ENCODE data around the gene RBM39.
"Not testable (repeated sequence)": the region's sequence is repeated elsewhere in the genome, so short reads cannot be mapped to it uniquely, and the experiment has no call there.

RBM39 gene

DNA sequence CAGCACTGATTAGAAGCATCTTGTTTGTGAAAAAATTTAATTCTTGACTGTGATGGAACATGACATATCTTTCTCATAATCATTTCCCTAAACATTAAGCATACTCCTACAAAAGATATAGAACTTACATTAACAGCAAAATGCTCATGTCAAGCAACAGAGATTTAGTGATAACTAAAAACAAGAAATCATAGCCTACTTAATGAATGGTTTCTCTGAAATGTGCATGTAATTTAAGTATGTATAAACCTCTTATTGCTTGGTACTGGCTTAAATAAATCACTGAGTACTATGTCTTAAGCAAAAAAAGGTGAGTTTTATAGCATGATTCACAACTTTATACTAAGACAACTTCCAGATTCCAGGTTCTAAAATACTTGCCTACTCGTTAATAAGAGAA is 33.6 kb downstream of the RBM39 start:
- TF ChIP-seq, protein P1, sequence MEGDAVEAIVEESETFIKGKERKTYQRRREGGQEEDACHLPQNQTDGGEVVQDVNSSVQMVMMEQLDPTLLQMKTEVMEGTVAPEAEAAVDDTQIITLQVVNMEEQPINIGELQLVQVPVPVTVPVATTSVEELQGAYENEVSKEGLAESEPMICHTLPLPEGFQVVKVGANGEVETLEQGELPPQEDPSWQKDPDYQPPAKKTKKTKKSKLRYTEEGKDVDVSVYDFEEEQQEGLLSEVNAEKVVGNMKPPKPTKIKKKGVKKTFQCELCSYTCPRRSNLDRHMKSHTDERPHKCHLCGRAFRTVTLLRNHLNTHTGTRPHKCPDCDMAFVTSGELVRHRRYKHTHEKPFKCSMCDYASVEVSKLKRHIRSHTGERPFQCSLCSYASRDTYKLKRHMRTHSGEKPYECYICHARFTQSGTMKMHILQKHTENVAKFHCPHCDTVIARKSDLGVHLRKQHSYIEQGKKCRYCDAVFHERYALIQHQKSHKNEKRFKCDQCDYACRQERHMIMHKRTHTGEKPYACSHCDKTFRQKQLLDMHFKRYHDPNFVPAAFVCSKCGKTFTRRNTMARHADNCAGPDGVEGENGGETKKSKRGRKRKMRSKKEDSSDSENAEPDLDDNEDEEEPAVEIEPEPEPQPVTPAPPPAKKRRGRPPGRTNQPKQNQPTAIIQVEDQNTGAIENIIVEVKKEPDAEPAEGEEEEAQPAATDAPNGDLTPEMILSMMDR (IDR thresholded peaks at IDR 0.05; ENCODE audit: low read depth, low read length): no peak
- no peak for TF ChIP-seq EZH2phosphoT487 (IDR thresholded peaks at IDR 0.05; ENCODE audit: low read depth)
- Histone ChIP-seq H3K27me3 (ENCODE audit: low read depth, low read length) (no peaks in the 10 kb centered on the region), H4K20me1 (ENCODE audit: insufficient read depth, low read length) (peaks cover 78% of the 10 kb centered on the region), H3K79me2 (ENCODE audit: low read length) (peaks cover 74% of the 10 kb centered on the region), H3K4me3 (ENCODE audit: low read length) (no peak overlapping the region), H3K9ac (ENCODE audit: low read length) (no peak overlapping the region), H3K9me3 (ENCODE audit: insufficient read depth, low read length) (no peaks in the 10 kb centered on the region), H3K27ac (ENCODE audit: low read length) (no peak overlapping the region), H2AFZ (ENCODE audit: low read depth, low read length) (no peak overlapping the region), H3K4me2 (ENCODE audit: low read length) (no peak overlapping the region), H3K36me3 (replicated peaks; ENCODE audit: low read depth, low read length) (peaks cover 78% of the 10 kb centered on the region), H3K4me1 (ENCODE audit: low read length) (peaks cover 23% of the 10 kb centered on the region)

DNA sequence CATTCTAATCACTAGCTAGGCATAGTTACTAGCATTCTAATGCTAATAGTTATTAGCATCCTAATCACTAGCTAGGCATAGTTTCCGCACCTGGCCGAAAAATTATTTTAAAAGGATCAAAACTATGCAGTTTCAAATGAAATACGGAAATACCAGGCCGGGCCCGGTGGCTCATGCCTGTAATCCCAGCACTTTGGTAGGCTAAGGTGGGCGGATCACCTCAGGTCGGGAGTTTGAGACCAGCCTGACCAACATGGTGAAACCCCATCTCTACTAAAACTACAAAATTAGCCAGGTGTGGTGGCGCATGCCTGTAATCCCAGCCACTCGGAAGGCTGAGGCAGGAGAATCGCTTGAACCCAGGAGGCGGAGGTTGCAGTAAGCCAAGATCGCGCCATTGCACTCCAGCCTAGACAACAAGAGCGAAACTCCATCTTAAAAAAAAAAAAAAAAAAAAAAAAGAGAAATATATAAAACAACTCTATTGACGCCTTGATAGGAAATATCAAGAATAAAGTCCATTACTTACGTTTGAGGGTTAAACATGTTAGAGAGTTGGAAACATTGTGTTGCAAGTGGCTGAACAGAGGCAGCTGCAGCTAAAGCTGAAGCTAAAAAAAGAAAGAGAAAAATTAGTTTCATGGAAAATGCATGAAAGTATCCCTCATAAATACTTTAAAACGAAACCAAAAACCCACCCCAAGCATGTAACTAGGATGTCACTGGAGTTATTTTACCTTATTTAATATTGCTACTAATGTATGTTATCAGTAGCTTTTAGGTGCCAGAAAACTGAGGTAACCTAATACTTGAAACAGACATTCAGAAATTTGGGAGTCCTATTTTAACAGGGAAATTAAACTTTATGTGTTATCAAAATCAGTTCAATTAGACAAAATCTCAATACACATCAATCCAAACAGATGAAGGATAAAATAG is 35.2 kb downstream of the RBM39 start:
- not testable (repeated sequence) for H3K27me3 ChIP-seq (ENCODE audit: low read depth, low read length); H3K27ac ChIP-seq (ENCODE audit: low read length)

DNA sequence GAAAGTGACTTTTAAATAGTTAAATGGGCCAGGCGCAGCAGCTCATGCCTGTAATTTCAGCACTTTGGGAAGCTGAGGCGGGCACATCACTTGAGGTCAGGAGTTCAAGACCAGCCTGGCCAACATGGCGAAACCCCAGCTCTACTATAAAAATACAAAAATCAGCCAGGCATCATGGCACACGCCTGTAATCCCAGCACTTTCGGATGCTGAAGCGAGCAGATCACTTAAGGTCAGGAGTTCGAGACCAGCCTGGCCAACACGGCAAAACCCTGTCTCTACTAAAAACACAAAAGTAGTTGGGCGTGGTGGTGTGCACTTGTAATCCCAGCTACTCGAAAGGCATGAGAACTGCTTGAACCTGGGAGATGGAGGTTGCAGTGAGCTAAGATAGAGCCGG is 36.2 kb downstream of the RBM39 start:
- not testable (repeated sequence) for H3K4me3 ChIP-seq (ENCODE audit: low read length); H3K27me3 ChIP-seq (ENCODE audit: low read depth, low read length); H3K9me3 ChIP-seq (ENCODE audit: insufficient read depth, low read length); H3K4me1 ChIP-seq (ENCODE audit: low read length); H3K9ac ChIP-seq (ENCODE audit: low read length); H3K4me2 ChIP-seq (ENCODE audit: low read length); H3K27ac ChIP-seq (ENCODE audit: low read length); H2AFZ ChIP-seq (ENCODE audit: low read depth, low read length)
- Histone ChIP-seq H3K79me2 (ENCODE audit: low read length) (peaks cover 55% of the 10 kb centered on the region), H4K20me1 (ENCODE audit: insufficient read depth, low read length) (peaks cover 61% of the 10 kb centered on the region), H3K36me3 (replicated peaks; ENCODE audit: low read depth, low read length) (peaks cover 73% of the 10 kb centered on the region)

More for the DNA sequence above, 35.2 kb downstream of the RBM39 start:
- H3K4me2 ChIP-seq (ENCODE audit: low read length); H3K9ac ChIP-seq (ENCODE audit: low read length); H3K9me3 ChIP-seq (ENCODE audit: insufficient read depth, low read length); H3K4me3 ChIP-seq (ENCODE audit: low read length); H3K4me1 ChIP-seq (ENCODE audit: low read length); H2AFZ ChIP-seq (ENCODE audit: low read depth, low read length): not testable (repeated sequence)
- H3K36me3 ChIP-seq (replicated peaks; ENCODE audit: low read depth, low read length): peaks cover 80% of the 10 kb centered on the region
- H3K79me2 ChIP-seq (ENCODE audit: low read length): peaks cover 59% of the 10 kb centered on the region
- peaks cover 71% of the 10 kb centered on the region for H4K20me1 ChIP-seq (ENCODE audit: insufficient read depth, low read length)

DNA sequence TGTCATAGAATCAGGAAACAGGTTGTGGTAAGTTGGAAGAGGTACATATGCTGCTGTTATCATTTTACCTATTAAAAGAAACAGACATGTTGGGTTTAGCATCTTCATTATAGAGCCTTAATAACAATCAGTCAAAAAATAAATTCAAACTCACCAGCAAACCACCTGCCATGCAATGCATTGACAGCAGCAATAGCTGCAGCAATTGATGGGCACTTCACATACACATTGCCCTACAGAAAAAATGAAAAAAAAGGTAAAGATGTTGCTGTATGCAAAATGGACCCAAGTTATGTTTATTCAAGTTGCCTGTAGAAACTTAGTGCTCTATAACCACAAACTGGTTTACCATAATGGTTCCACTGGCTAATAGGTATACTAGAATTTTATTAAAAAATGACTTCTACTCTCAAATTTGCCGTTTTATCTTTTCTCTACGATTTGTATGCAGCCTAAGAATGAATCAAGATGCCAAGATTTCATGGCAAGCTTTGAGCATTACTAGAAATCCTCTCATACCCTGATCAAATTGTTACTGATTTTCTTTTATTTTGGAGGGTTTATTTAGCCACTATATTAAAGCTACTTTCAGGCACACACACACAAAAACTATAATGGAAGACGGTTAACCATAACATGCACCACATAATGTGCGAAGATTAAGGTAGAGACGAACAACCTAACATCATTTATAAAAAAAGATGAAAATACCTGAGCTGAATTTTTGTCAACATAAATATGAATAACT is 37.4 kb downstream of the RBM39 start:
- no peak overlapping the region for H3K9ac ChIP-seq (ENCODE audit: low read length)
- H3K4me3 ChIP-seq (ENCODE audit: low read length): no peak overlapping the region
- peaks cover 55% of the 10 kb centered on the region for H3K79me2 ChIP-seq (ENCODE audit: low read length)
- no peak overlapping the region for H3K27ac ChIP-seq (ENCODE audit: low read length)
- peaks cover 10% of the 10 kb centered on the region for H3K4me1 ChIP-seq (ENCODE audit: low read length)
- H2AFZ ChIP-seq (ENCODE audit: low read depth, low read length): no peak overlapping the region
- no peaks in the 10 kb centered on the region for H3K9me3 ChIP-seq (ENCODE audit: insufficient read depth, low read length)
- no peaks in the 10 kb centered on the region for H3K27me3 ChIP-seq (ENCODE audit: low read depth, low read length)
- peaks cover 49% of the 10 kb centered on the region for H4K20me1 ChIP-seq (ENCODE audit: insufficient read depth, low read length)
- H3K36me3 ChIP-seq (replicated peaks; ENCODE audit: low read depth, low read length): peaks cover 62% of the 10 kb centered on the region
- TF ChIP-seq EZH2phosphoT487 (IDR thresholded peaks at IDR 0.05; ENCODE audit: low read depth): no peak
- H3K4me2 ChIP-seq (ENCODE audit: low read length): no peak overlapping the region

DNA sequence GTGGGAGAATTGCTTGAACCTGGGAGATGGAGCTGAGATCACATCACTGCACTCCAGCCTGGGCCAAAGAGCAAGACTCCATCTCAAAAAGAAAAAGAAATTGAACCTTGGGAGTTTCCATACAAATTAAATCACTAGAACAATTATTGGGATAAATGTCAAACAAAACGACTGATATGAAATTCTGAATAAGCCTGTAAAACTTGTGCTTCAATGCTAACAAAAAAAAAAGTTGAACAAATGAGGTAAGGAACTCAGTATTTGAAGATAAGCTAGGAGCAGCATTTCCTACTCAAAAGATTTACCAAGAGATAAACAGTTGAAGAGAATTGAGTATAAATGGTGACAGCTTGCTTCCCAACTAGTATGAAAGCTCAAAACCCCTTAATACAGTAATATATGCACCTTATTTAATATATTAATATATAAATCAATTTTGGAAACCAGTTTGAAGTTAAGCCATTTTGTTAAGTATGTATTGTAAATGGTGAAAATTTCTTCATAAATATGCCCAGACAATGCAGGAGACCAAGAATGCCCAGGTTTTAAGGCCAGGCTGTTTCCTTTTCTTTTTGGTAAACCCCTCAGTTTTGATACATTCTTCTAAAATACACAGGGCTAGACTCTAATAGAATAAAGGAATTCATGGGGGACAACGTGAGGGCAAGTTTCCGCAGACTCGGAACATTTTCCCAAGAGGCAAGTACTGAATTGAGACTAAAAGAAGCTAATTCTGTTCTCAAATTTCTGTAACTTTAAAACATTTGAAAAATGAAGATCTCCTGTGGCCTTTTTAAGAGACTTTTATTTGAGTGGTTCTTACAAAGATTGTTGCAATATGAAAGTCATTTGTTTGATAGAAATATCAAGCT is 39.0 kb downstream of the RBM39 start:
- Histone ChIP-seq H3K36me3 (replicated peaks; ENCODE audit: low read depth, low read length) (peaks cover 48% of the 10 kb centered on the region), H2AFZ (ENCODE audit: low read depth, low read length) (no peak overlapping the region), H3K4me3 (ENCODE audit: low read length) (no peak overlapping the region), H3K9me3 (ENCODE audit: insufficient read depth, low read length) (no peaks in the 10 kb centered on the region), H3K4me1 (ENCODE audit: low read length) (peaks cover 15% of the 10 kb centered on the region), H3K9ac (ENCODE audit: low read length) (no peak overlapping the region), H3K4me2 (ENCODE audit: low read length) (no peak overlapping the region), H3K27ac (ENCODE audit: low read length) (no peak overlapping the region), H4K20me1 (ENCODE audit: insufficient read depth, low read length) (peaks cover 35% of the 10 kb centered on the region), H3K79me2 (ENCODE audit: low read length) (peaks cover 55% of the 10 kb centered on the region), H3K27me3 (ENCODE audit: low read depth, low read length) (no peaks in the 10 kb centered on the region)
- TF ChIP-seq, protein P1 (IDR thresholded peaks at IDR 0.05; ENCODE audit: low read depth, low read length): no peak
- TF ChIP-seq EZH2phosphoT487 (IDR thresholded peaks at IDR 0.05; ENCODE audit: low read depth): no peak
